Measurements from ENCODE around the gene CERS3.

CERS3 gene

GRCh38 chr15:100517846-100518245, 10.9 kb downstream of the CERS3 start:
- H3K27ac ChIP-seq, result no peak overlapping the region
- TF ChIP-seq CTCF (conservative IDR thresholded peaks at IDR 0.05), result no peak

- H3K27ac ChIP-seq, result no peak overlapping the region
These were observed 11.9 kb downstream of the CERS3 start for GRCh38 chr15:100516643-100517512.

GRCh38 chr15:100515758-100516157, 13.0 kb downstream of the CERS3 start:
- TF ChIP-seq CTCF (conservative IDR thresholded peaks at IDR 0.05), result no peak
- H3K27ac ChIP-seq, result no peak overlapping the region

More at GRCh38 chr15:100516643-100517512, 11.9 kb downstream of the CERS3 start:
- TF ChIP-seq CTCF (conservative IDR thresholded peaks at IDR 0.05), result no peak

GRCh38 chr15:100508641-100509300, 20.0 kb downstream of the CERS3 start:
- H3K27ac ChIP-seq, result no peak overlapping the region
- no peak for TF ChIP-seq CTCF (conservative IDR thresholded peaks at IDR 0.05)

GRCh38 chr15:100502651-100503050, 26.1 kb downstream of the CERS3 start:
- H3K27ac ChIP-seq, result no peak overlapping the region
- TF ChIP-seq CTCF (conservative IDR thresholded peaks at IDR 0.05), result no peak

- no peak for TF ChIP-seq CTCF (conservative IDR thresholded peaks at IDR 0.05)
- no peak overlapping the region for H3K27ac ChIP-seq
These were observed 27.6 kb downstream of the CERS3 start for GRCh38 chr15:100501117-100501516.

- no peak overlapping the region for H3K27ac ChIP-seq
- TF ChIP-seq CTCF (conservative IDR thresholded peaks at IDR 0.05), result no peak
These were observed 28.3 kb downstream of the CERS3 start for GRCh38 chr15:100500226-100500990.
